Activated T-cell treated with anti-CD3 and anti-CD28 coated beads, Interleukin-2, amount 50 U/mL, for 1 hour (primary cell): Measurements from ENCODE around the gene CYP4A11.
"Not testable (repeated sequence)": the region's sequence is repeated elsewhere in the genome, so short reads cannot be mapped to it uniquely, and the experiment has no call there.

Experiments
- DNase-seq: peaks from one replicate; pipeline ENCODE4 v3.0.0-alpha.2; 2020

CYP4A11 gene

GRCh38 chr1:46941135-46941694, at the start of gene CYP4A11:
CYP4A11 (minus strand) TSS chr1:46941476; CDS start chr1:46941433, 43 bp downstream.
- no peak for DNase-seq

GRCh38 chr1:46990541-46990940, 49.3 kb upstream of the CYP4A11 start:
- not testable (repeated sequence) for DNase-seq

- DNase-seq: no peak
These were observed 42.7 kb upstream of the CYP4A11 start for GRCh38 chr1:46983830-46984586.

- DNase-seq: no peak
These were observed 42.0 kb upstream of the CYP4A11 start for GRCh38 chr1:46983166-46983829.

GRCh38 chr1:46969014-46969619, 27.8 kb upstream of the CYP4A11 start:
- DNase-seq: no peak

- DNase-seq: not testable (repeated sequence)
These were observed 21.0 kb upstream of the CYP4A11 start for GRCh38 chr1:46962272-46962671.

- no peak for DNase-seq
These were observed 19.9 kb upstream of the CYP4A11 start for GRCh38 chr1:46961066-46961758.

GRCh38 chr1:46960250-46960649, 19.0 kb upstream of the CYP4A11 start:
- DNase-seq: no peak

- DNase-seq: not testable (repeated sequence)
These were observed 13.8 kb upstream of the CYP4A11 start for GRCh38 chr1:46955116-46955515.

- DNase-seq: not testable (repeated sequence)
These were observed 12.6 kb upstream of the CYP4A11 start for GRCh38 chr1:46953847-46954246.

GRCh38 chr1:46949417-46949666, 8.1 kb upstream of the CYP4A11 start:
- not testable (repeated sequence) for DNase-seq

GRCh38 chr1:46948629-46949416, 7.5 kb upstream of the CYP4A11 start:
- no peak for DNase-seq

GRCh38 chr1:46947706-46948105, 6.4 kb upstream of the CYP4A11 start:
- not testable (repeated sequence) for DNase-seq

- no peak for DNase-seq
These were observed 810 bp upstream of the CYP4A11 start for GRCh38 chr1:46942086-46942485.

- DNase-seq: no peak
These were observed 969 bp downstream of the CYP4A11 start for GRCh38 chr1:46940307-46940706.

- DNase-seq: no peak
These were observed 4.0 kb downstream of the CYP4A11 start for GRCh38 chr1:46937270-46937669.

- no peak for DNase-seq
These were observed 4.5 kb downstream of the CYP4A11 start for GRCh38 chr1:46936788-46937187.

- not testable (repeated sequence) for DNase-seq
These were observed 6.4 kb downstream of the CYP4A11 start for GRCh38 chr1:46934852-46935251.

GRCh38 chr1:46932020-46932419, 9.3 kb downstream of the CYP4A11 start:
- not testable (repeated sequence) for DNase-seq

- DNase-seq: no peak
These were observed 10.1 kb downstream of the CYP4A11 start for GRCh38 chr1:46931151-46931550.

GRCh38 chr1:46927249-46927835, 13.9 kb downstream of the CYP4A11 start:
- no peak for DNase-seq

- DNase-seq: no peak
These were observed 30.5 kb downstream of the CYP4A11 start for GRCh38 chr1:46910790-46911189.
